HEK293 (cell line): ENCODE measurements around the gene KLK6.
A peak's percentile ranks its signal among the peaks of the same experiment; 100 is the strongest.
"Not testable (repeated sequence)": the region's sequence is repeated elsewhere in the genome, so short reads cannot be mapped to it uniquely, and the experiment has no call there.

Experiments
- CTCF ChIA-PET: fragments of 350-600 bp; formaldehyde crosslinking; extraction: SDS; loops from one replicate; lab custom pipeline; 2021; ENCODE audit warnings: antibody characterized with exemption; lab: Yijun Ruan, JAX
- POLR2A ChIA-PET: fragments of 300-600 bp; formaldehyde crosslinking; extraction: SDS; loops from one replicate; lab custom pipeline; 2020; ENCODE audit warnings: antibody characterized with exemption, inconsistent platforms; lab: Yijun Ruan, JAX
- H3K27ac ChIP-seq: fragments of 200-500 bp; sonication (Bioruptor generic); 2 replicates; pipeline ENCODE4 v1.5.1; 2014; ENCODE audit warnings: low read depth, low read length, control low read depth, inconsistent platforms; ENCODE audit errors: extremely low read depth
- H3K36me3 ChIP-seq, 2 experiments: fragments of 200-500 bp in 1 of 2; sonication (Bioruptor generic) in 1 of 2; 1 replicate in 1 of 2; 2 replicates in 1 of 2; pipeline ENCODE4 v1.5.1; 2014 to 2017; ENCODE audit warnings: inconsistent platforms in 2 of 2, low read length in 2 of 2; ENCODE audit not compliant: control insufficient read depth in 2 of 2, insufficient read depth in 1 of 2
- H3K4me1 ChIP-seq: fragments of 200-500 bp; sonication (Bioruptor generic); 2 replicates; pipeline ENCODE4 v1.5.1; 2014; ENCODE audit warnings: mild to moderate bottlenecking, low read length, inconsistent platforms; ENCODE audit not compliant: control insufficient read depth, insufficient read depth
- H3K4me3 ChIP-seq: 2 replicates; pipeline ENCODE4 v1.5.1; 2011; ENCODE audit warnings: low read depth, mild to moderate bottlenecking, control low read depth, low read length, moderate library complexity
- H3K9me3 ChIP-seq: fragments of 200-500 bp; sonication (Bioruptor generic); 2 replicates; pipeline ENCODE4 v1.5.1; 2014; ENCODE audit warnings: low read depth, low read length, inconsistent platforms; ENCODE audit not compliant: control insufficient read depth, insufficient read depth
- EGR2 ChIP-seq: fragments of 450-650 bp; formaldehyde crosslinking; IDR thresholded peaks from 2 replicates; pipeline ENCODE4 v1.5.1; 2016; ENCODE audit warnings: low read depth, missing biosample characterization, missing genetic modification characterization
- HOXD13 ChIP-seq: sonication (generic); formaldehyde crosslinking; IDR thresholded peaks from 2 replicates; pipeline ENCODE4 v1.8.0; 2022; ENCODE audit warnings: missing genetic modification reagents, borderline replicate concordance
- ZBTB20 ChIP-seq: fragments of 450-650 bp; formaldehyde crosslinking; IDR thresholded peaks from 2 replicates; pipeline ENCODE4 v1.5.1; 2016; ENCODE audit warnings: missing biosample characterization, missing genetic modification characterization
- ZFHX2 ChIP-seq: fragments of 450-650 bp; formaldehyde crosslinking; conservative IDR thresholded peaks from 2 replicates; pipeline ENCODE4 v1.5.1; 2016; ENCODE audit warnings: missing biosample characterization, missing genetic modification characterization
- ZFP41 ChIP-seq: fragments of 450-650 bp; formaldehyde crosslinking; IDR thresholded peaks from 2 replicates; pipeline ENCODE4 v1.5.1; 2016; ENCODE audit warnings: missing biosample characterization, missing genetic modification characterization, borderline replicate concordance
- ZFP69B ChIP-seq: fragments of 450-650 bp; formaldehyde crosslinking; IDR thresholded peaks from 2 replicates; pipeline ENCODE4 v1.5.1; 2016; ENCODE audit warnings: missing biosample characterization, missing genetic modification characterization
- ZNF341 ChIP-seq: fragments of 450-650 bp; formaldehyde crosslinking; IDR thresholded peaks from 2 replicates; pipeline ENCODE4; 2016; ENCODE audit warnings: low read depth, missing biosample characterization, missing genetic modification characterization
- ZNF366 ChIP-seq: fragments of 450-650 bp; formaldehyde crosslinking; conservative IDR thresholded peaks from 2 replicates; pipeline ENCODE4 v1.5.1; 2016; ENCODE audit warnings: missing biosample characterization, missing genetic modification characterization
- ZNF473 ChIP-seq: fragments of 450-650 bp; formaldehyde crosslinking; IDR thresholded peaks from 2 replicates; pipeline ENCODE4 v1.5.1; 2017; ENCODE audit warnings: missing biosample characterization, missing genetic modification characterization
- ZNF501 ChIP-seq: fragments of 450-650 bp; formaldehyde crosslinking; IDR thresholded peaks from 2 replicates; pipeline ENCODE4 v1.5.1; 2016; ENCODE audit warnings: missing biosample characterization, missing genetic modification characterization
- ZNF623 ChIP-seq: fragments of 450-650 bp; formaldehyde crosslinking; IDR thresholded peaks from 2 replicates; pipeline ENCODE4 v1.5.1; 2016; ENCODE audit warnings: missing biosample characterization, missing genetic modification characterization
- ZNF777 ChIP-seq: fragments of 450-650 bp; formaldehyde crosslinking; IDR thresholded peaks from 2 replicates; pipeline ENCODE4 v1.5.1; 2017; ENCODE audit warnings: missing biosample characterization, missing genetic modification characterization, borderline replicate concordance
- TF ChIP-seq, protein P1 (sequence below): fragments of 450-650 bp; formaldehyde crosslinking; IDR thresholded peaks from 2 replicates; pipeline ENCODE4 v1.5.1; 2016; ENCODE audit warnings: missing biosample characterization, missing genetic modification characterization
- TF ChIP-seq, protein P2 (sequence below): fragments of 450-650 bp; formaldehyde crosslinking; conservative IDR thresholded peaks from 2 replicates; pipeline ENCODE4 v1.5.1; 2016; ENCODE audit warnings: low read depth, missing biosample characterization, missing genetic modification characterization

The KLK6 gene

DNA sequence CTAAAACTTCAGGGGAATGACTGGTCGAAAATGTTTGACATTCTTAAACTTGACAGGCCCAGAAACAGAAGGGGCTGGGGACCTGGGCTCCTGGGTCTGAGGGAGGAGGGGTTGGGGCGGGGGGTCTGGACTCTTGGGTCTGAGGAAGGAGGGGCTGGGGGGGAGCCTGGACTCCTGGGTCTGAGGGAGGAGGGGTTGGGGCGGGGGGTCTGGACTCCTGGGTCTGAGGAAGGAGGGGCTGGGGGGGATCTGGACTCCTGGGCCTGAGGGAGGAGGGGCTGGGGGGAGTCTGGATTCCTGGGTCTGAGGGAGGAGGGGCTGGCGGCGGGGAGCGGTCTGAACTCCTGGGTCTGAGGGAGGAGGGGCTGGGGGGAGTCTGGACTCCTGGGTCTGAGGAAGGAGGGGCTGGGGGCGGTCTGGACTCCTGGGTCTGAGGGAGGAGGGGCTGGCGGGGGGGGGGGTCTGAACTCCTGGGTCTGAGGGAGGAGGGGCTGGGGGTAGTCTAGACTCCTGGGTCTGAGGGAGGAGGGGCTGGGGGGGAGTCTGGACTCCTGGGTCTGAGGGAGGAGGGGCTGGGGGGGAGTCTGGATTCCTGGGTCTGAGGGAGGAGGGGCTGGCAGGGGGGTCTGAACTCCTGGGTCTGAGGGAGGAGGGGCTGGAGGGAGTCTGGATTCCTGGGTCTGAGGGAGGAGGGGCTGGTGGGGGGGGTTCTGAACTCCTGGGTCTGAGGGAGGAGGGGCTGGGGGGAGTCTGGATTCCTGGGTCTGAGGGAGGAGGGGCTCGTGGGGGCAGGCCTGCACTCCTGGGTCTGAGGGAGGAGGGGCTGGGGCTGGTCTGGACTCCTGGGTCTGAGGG, 5.5 kb upstream of the KLK6 start (continued):
- TF ChIP-seq, protein P1, sequence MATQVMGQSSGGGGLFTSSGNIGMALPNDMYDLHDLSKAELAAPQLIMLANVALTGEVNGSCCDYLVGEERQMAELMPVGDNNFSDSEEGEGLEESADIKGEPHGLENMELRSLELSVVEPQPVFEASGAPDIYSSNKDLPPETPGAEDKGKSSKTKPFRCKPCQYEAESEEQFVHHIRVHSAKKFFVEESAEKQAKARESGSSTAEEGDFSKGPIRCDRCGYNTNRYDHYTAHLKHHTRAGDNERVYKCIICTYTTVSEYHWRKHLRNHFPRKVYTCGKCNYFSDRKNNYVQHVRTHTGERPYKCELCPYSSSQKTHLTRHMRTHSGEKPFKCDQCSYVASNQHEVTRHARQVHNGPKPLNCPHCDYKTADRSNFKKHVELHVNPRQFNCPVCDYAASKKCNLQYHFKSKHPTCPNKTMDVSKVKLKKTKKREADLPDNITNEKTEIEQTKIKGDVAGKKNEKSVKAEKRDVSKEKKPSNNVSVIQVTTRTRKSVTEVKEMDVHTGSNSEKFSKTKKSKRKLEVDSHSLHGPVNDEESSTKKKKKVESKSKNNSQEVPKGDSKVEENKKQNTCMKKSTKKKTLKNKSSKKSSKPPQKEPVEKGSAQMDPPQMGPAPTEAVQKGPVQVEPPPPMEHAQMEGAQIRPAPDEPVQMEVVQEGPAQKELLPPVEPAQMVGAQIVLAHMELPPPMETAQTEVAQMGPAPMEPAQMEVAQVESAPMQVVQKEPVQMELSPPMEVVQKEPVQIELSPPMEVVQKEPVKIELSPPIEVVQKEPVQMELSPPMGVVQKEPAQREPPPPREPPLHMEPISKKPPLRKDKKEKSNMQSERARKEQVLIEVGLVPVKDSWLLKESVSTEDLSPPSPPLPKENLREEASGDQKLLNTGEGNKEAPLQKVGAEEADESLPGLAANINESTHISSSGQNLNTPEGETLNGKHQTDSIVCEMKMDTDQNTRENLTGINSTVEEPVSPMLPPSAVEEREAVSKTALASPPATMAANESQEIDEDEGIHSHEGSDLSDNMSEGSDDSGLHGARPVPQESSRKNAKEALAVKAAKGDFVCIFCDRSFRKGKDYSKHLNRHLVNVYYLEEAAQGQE (tag by site-specific recombination) = no peak
- no peak for TF ChIP-seq ZNF473 (tag by site-specific recombination)
- TF ChIP-seq, all 188 proteins: peak for 0

DNA sequence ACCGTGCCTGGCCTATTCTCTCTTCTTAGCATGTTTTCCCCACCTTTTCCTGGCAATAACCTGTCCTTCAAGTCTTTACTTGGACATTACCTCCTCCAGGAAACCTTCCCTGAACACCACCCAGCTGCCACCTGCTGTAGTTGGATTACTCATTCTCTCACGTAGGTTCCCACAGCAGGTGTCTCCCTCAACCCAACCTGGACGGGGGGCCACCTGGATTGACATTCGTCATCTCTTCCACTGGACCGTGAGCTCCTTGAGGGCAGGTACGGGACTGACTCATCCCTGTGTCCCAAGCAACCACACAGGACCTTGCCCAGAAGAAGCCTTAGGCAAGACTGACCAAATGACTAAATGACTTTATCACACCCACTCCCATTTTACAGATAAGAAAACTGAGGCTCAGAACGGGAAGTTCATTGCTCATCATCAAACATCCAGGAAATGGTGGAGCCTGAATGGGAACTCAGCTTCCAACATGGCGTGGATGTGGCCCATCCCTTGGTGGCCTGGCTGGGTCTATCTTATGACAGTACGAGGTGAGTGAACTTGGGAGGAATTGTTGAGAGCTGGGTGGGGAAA, 3.5 kb upstream of the KLK6 start:
- POLR2A ChIA-PET = no interaction called here
- CTCF ChIA-PET = interaction anchor here (0.6 to 1.3 kb wide), 3 partner anchors 44 to 287 kb away, joined by 3 to 7 read pairs (median 3); no protein-coding TSS in a partner anchor

DNA sequence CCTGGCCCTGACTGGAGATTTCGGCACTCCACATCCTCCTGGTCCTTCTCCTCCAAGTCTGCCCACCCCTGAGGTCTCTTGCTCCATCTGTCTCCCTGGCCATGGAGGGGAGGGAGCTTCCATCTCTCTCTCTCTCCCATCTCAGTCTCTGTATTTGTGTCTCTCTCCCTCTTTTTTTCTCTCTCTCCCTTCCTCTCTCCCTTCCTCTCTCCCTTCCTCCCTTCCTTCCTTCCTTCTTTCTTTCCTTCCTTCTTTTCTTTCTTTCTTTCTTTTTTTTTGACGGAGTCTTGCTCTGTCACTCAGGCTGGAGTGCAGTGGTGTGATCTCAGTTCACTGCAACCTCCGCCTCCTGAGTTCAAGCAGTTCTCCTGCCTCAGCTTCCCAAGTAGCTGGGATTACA, 419 bp upstream of the KLK6 start:
- H3K9me3 ChIP-seq, POLR2A ChIA-PET, H3K4me1 ChIP-seq, H3K36me3 ChIP-seq, H3K4me3 ChIP-seq, H3K27ac ChIP-seq, CTCF ChIA-PET: not testable (repeated sequence)
- peak; percentile 68 for TF ChIP-seq ZNF366 (tag by site-specific recombination)

More for the DNA sequence above, 3.5 kb upstream of the KLK6 start:
- Histone ChIP-seq H3K4me3 (no peak overlapping the region), H3K4me1 (no peaks in the 10 kb centered on the region), H3K27ac (no peak overlapping the region), H3K36me3 (no peaks in the 10 kb centered on the region), H3K9me3 (no peaks in the 10 kb centered on the region)
- no peak for TF ChIP-seq ZFP69B

DNA sequence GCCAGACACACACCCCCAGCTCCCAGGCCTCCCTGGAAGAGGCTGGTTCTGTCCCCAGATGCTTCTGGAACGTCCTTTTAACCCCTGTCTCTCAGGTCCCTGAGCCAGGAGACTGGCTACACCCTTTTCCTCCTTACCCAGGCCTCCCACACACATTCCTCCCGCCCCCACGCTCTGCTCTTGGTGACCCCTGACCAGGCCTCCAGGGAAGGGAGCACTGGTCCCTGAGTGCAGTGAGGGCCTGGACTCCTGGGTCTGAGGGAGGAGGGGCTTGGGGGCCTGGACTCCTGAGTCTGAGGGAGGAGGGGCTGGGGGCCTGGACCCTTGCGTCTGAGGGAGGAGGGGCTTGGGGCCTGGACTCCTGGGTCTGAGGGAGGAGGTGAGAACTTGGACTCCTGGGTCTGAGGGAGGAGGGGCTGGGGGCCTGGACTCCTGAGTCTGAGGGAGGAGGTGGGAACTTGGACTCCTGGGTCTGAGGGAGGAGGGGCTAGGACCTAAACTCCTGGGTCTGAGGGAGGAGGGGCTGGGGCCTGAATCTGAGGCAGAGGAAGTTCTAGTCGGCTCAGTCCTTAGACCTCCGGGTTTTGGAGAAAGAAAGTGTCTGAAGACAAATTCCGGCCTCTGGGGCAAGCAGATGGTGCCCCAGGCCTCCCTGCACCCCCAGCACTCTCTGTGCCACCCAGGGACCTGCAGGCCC, 527 bp downstream of the KLK6 start:
- TF ChIP-seq ZNF623 (no peak), ZFP41 (no peak), ZNF501 (tag by site-specific recombination) (no peak), ZNF777 (tag by site-specific recombination) (no peak), HOXD13 (no peak), EGR2 (peak; percentile 27; the same call in 1 of the 2 replicates), ZNF341 (tag by site-specific recombination) (no peak), ZBTB20 (tag by site-specific recombination) (no peak), ZFHX2 (tag by site-specific recombination) (peak; percentile 71)
- TF ChIP-seq, protein P2, sequence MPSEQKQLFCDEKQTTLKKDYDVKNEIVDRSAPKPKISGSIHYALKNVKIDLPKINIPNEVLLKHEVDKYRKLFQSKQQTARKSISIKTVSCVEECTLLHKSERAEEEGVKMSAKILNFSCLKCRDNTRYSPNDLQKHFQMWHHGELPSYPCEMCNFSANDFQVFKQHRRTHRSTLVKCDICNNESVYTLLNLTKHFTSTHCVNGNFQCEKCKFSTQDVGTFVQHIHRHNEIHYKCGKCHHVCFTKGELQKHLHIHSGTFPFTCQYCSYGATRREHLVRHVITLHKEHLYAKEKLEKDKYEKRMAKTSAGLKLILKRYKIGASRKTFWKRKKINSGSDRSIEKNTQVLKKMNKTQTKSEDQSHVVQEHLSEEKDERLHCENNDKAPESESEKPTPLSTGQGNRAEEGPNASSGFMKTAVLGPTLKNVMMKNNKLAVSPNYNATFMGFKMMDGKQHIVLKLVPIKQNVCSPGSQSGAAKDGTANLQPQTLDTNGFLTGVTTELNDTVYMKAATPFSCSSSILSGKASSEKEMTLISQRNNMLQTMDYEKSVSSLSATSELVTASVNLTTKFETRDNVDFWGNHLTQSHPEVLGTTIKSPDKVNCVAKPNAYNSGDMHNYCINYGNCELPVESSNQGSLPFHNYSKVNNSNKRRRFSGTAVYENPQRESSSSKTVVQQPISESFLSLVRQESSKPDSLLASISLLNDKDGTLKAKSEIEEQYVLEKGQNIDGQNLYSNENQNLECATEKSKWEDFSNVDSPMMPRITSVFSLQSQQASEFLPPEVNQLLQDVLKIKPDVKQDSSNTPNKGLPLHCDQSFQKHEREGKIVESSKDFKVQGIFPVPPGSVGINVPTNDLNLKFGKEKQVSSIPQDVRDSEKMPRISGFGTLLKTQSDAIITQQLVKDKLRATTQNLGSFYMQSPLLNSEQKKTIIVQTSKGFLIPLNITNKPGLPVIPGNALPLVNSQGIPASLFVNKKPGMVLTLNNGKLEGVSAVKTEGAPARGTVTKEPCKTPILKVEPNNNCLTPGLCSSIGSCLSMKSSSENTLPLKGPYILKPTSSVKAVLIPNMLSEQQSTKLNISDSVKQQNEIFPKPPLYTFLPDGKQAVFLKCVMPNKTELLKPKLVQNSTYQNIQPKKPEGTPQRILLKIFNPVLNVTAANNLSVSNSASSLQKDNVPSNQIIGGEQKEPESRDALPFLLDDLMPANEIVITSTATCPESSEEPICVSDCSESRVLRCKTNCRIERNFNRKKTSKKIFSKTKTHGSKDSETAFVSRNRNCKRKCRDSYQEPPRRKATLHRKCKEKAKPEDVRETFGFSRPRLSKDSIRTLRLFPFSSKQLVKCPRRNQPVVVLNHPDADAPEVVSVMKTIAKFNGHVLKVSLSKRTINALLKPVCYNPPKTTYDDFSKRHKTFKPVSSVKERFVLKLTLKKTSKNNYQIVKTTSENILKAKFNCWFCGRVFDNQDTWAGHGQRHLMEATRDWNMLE = no peak
- ChIA-PET POLR2A (no interaction called here), CTCF (no interaction called here)
- H3K36me3 ChIP-seq = no peaks in the 10 kb centered on the region
- no peak overlapping the region for H3K27ac ChIP-seq
- H3K4me3 ChIP-seq = no peak overlapping the region
- no peaks in the 10 kb centered on the region for H3K9me3 ChIP-seq
- peaks cover 4% of the 10 kb centered on the region; the same call in 1 of the 2 replicates for H3K4me1 ChIP-seq
